Measurements from ENCODE around the gene SALL4.
A peak's percentile ranks its signal among the peaks of the same experiment; 100 is the strongest.

The SALL4 gene

DNA sequence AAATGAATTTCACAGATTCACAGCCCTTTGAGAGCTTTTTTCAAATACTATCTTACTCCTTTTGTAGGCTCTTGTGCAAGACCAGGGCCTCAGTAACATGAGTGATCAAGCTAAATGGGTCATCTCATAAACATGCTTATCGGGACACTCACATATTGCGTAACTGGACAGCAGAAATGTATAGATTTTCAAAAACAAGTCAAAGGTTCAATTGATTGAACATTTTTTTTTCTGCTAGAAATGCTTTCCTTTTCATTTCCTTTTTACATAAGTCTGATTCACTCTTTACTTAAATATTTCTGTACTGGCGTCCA, 8.7 kb upstream of the SALL4 start:
- H3K4me1 ChIP-seq (ENCODE audit: control insufficient read depth, insufficient read depth, low read depth, low read length), result no peaks in the 10 kb centered on the region
- H3K4ac ChIP-seq (ENCODE audit: low read depth in 1 of 2, low read length in 2 of 2), result no peak overlapping the region
- 69% methylated on average over 3 of the region's 3 CpGs for WGBS
- no peaks in the 10 kb centered on the region for H3K36me3 ChIP-seq (ENCODE audit: control insufficient read depth in 1 of 2, insufficient read depth in 2 of 2, low read depth in 1 of 2, low read length in 2 of 2)
- H3K27me3 ChIP-seq (ENCODE audit: control insufficient read depth in 1 of 2, insufficient read depth in 1 of 2, low read length in 2 of 2), result no peaks in the 10 kb centered on the region
- no peak overlapping the region for H3K9ac ChIP-seq (ENCODE audit: low read length)
- H3K9me3 ChIP-seq (ENCODE audit: control insufficient read depth, low read length), result no peaks in the 10 kb centered on the region
- H2BK5ac ChIP-seq (ENCODE audit: low read depth, low read length, poor library complexity, severe bottlenecking), result no peak overlapping the region
- H2BK120ac ChIP-seq (ENCODE audit: low read depth, low read length), result no peak overlapping the region
- no peak overlapping the region for H4K8ac ChIP-seq (ENCODE audit: low read length)
- H2BK15ac ChIP-seq (ENCODE audit: low read depth, poor library complexity, severe bottlenecking), result no peak overlapping the region
- no peak overlapping the region for H3K23ac ChIP-seq (ENCODE audit: low read length in 2 of 2)
- H2BK12ac ChIP-seq (ENCODE audit: low read length in 2 of 2), result no peak overlapping the region
- H3K14ac ChIP-seq (ENCODE audit: low read length in 2 of 2), result no peak overlapping the region
- H3K4me3 ChIP-seq (ENCODE audit: insufficient read depth in 1 of 2, low read depth in 1 of 2, low read length in 2 of 2), result no peak overlapping the region
- H4K91ac ChIP-seq (ENCODE audit: low read length), result no peak overlapping the region
- DNase-seq, result peak; percentile 70
- H3K4me2 ChIP-seq (ENCODE audit: low read length, poor library complexity, severe bottlenecking), result no peak overlapping the region
- no peak overlapping the region for H3K18ac ChIP-seq (ENCODE audit: low read depth in 1 of 2, low read length in 2 of 2)
- no peak overlapping the region for H2AK5ac ChIP-seq (ENCODE audit: low read length, severe bottlenecking)
- no peaks in the 10 kb centered on the region for H3K79me1 ChIP-seq (replicated peaks; ENCODE audit: low read length, poor library complexity, severe bottlenecking)
- H2AFZ ChIP-seq (ENCODE audit: low read depth, low read length), result no peak overlapping the region
- no peak overlapping the region for H3K27ac ChIP-seq (ENCODE audit: low read length, poor library complexity, severe bottlenecking)

GRCh38 chr20:51810155-51811041, 8.1 kb upstream of the SALL4 start:
- Histone ChIP-seq H3K9me3 (ENCODE audit: control insufficient read depth, low read length) (no peaks in the 10 kb centered on the region), H3K9ac (ENCODE audit: low read length) (no peak overlapping the region), H3K27ac (ENCODE audit: low read length, poor library complexity, severe bottlenecking) (no peak overlapping the region), H3K4me3 (ENCODE audit: insufficient read depth in 1 of 2, low read depth in 1 of 2, low read length in 2 of 2) (no peak overlapping the region), H2BK12ac (ENCODE audit: low read length in 2 of 2) (no peak overlapping the region), H3K36me3 (ENCODE audit: control insufficient read depth in 1 of 2, insufficient read depth in 2 of 2, low read depth in 1 of 2, low read length in 2 of 2) (no peaks in the 10 kb centered on the region), H2BK5ac (ENCODE audit: low read depth, low read length, poor library complexity, severe bottlenecking) (no peak overlapping the region), H2BK15ac (ENCODE audit: low read depth, poor library complexity, severe bottlenecking) (no peak overlapping the region), H4K91ac (ENCODE audit: low read length) (no peak overlapping the region), H2AFZ (ENCODE audit: low read depth, low read length) (no peak overlapping the region), H2BK120ac (ENCODE audit: low read depth, low read length) (no peak overlapping the region), H4K8ac (ENCODE audit: low read length) (no peak overlapping the region), H3K4ac (ENCODE audit: low read depth in 1 of 2, low read length in 2 of 2) (no peak overlapping the region), H3K79me1 (replicated peaks; ENCODE audit: low read length, poor library complexity, severe bottlenecking) (no peaks in the 10 kb centered on the region), H3K23ac (ENCODE audit: low read length in 2 of 2) (no peak overlapping the region), H3K27me3 (ENCODE audit: control insufficient read depth in 1 of 2, insufficient read depth in 1 of 2, low read length in 2 of 2) (no peaks in the 10 kb centered on the region), H3K4me2 (ENCODE audit: low read length, poor library complexity, severe bottlenecking) (no peak overlapping the region), H3K14ac (ENCODE audit: low read length in 2 of 2) (no peak overlapping the region), H3K4me1 (ENCODE audit: control insufficient read depth, insufficient read depth, low read depth, low read length) (no peaks in the 10 kb centered on the region), H3K18ac (ENCODE audit: low read depth in 1 of 2, low read length in 2 of 2) (no peak overlapping the region), H2AK5ac (ENCODE audit: low read length, severe bottlenecking) (no peak overlapping the region)
- DNase-seq, result no peak
- WGBS, result 90% methylated on average over 11 of the region's 13 CpGs

DNA sequence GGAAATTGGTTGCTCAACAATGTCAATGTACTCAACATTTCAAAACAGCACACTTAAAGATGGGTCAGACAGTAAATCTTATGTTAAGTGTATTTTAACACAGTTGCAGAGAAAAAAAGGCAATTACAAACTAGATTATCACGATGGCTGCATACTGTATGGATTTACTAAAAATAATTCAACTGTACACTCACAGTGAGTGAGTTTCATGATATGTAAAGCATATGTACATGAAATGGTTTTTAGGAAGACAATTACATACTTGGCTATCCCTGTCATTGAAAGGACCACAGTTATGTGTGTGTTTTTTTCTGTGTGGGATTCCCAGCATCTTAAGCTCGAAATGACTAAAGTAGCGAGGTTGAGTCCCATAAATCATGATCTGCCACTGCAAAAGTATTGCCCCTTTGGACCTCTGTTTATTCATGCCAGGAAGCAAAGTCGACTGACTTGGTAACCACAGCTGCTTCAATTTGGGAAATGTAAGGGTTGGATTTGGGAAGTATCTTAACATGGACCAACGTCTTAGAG, 5.5 kb upstream of the SALL4 start:
- Histone ChIP-seq H3K23ac (ENCODE audit: low read length in 2 of 2) (no peak overlapping the region), H4K8ac (ENCODE audit: low read length) (no peak overlapping the region), H2BK120ac (ENCODE audit: low read depth, low read length) (no peak overlapping the region), H3K4me1 (ENCODE audit: control insufficient read depth, insufficient read depth, low read depth, low read length) (no peaks in the 10 kb centered on the region), H3K14ac (ENCODE audit: low read length in 2 of 2) (no peak overlapping the region), H3K18ac (ENCODE audit: low read depth in 1 of 2, low read length in 2 of 2) (no peak overlapping the region), H2BK5ac (ENCODE audit: low read depth, low read length, poor library complexity, severe bottlenecking) (no peak overlapping the region), H3K4me3 (ENCODE audit: insufficient read depth in 1 of 2, low read depth in 1 of 2, low read length in 2 of 2) (no peak overlapping the region), H2AFZ (ENCODE audit: low read depth, low read length) (no peak overlapping the region), H3K9me3 (ENCODE audit: control insufficient read depth, low read length) (no peaks in the 10 kb centered on the region), H2AK5ac (ENCODE audit: low read length, severe bottlenecking) (no peak overlapping the region), H3K4ac (ENCODE audit: low read depth in 1 of 2, low read length in 2 of 2) (no peak overlapping the region), H3K4me2 (ENCODE audit: low read length, poor library complexity, severe bottlenecking) (no peak overlapping the region), H3K27ac (ENCODE audit: low read length, poor library complexity, severe bottlenecking) (no peak overlapping the region), H2BK15ac (ENCODE audit: low read depth, poor library complexity, severe bottlenecking) (no peak overlapping the region), H2BK12ac (ENCODE audit: low read length in 2 of 2) (no peak overlapping the region), H3K9ac (ENCODE audit: low read length) (no peak overlapping the region), H3K36me3 (ENCODE audit: control insufficient read depth in 1 of 2, insufficient read depth in 2 of 2, low read depth in 1 of 2, low read length in 2 of 2) (no peaks in the 10 kb centered on the region), H3K27me3 (ENCODE audit: control insufficient read depth in 1 of 2, insufficient read depth in 1 of 2, low read length in 2 of 2) (no peaks in the 10 kb centered on the region), H4K91ac (ENCODE audit: low read length) (no peak overlapping the region), H3K79me1 (replicated peaks; ENCODE audit: low read length, poor library complexity, severe bottlenecking) (no peaks in the 10 kb centered on the region)
- WGBS, result 8% methylated on average over 3 of the region's 5 CpGs
- DNase-seq, result peak; percentile 87

- Histone ChIP-seq H3K4me2 (ENCODE audit: low read length, poor library complexity, severe bottlenecking) (no peak overlapping the region), H3K23ac (ENCODE audit: low read length in 2 of 2) (no peak overlapping the region), H3K4me1 (ENCODE audit: control insufficient read depth, insufficient read depth, low read depth, low read length) (peaks cover 22% of the 10 kb centered on the region), H3K14ac (ENCODE audit: low read length in 2 of 2) (no peak overlapping the region), H3K4ac (ENCODE audit: low read depth in 1 of 2, low read length in 2 of 2) (no peak overlapping the region), H3K9ac (ENCODE audit: low read length) (no peak overlapping the region), H3K18ac (ENCODE audit: low read depth in 1 of 2, low read length in 2 of 2) (no peak overlapping the region), H3K4me3 (ENCODE audit: insufficient read depth in 1 of 2, low read depth in 1 of 2, low read length in 2 of 2) (no peak overlapping the region), H2AK5ac (ENCODE audit: low read length, severe bottlenecking) (no peak overlapping the region), H4K91ac (ENCODE audit: low read length) (no peak overlapping the region), H3K9me3 (ENCODE audit: control insufficient read depth, low read length) (no peaks in the 10 kb centered on the region), H3K27ac (ENCODE audit: low read length, poor library complexity, severe bottlenecking) (no peak overlapping the region), H2BK120ac (ENCODE audit: low read depth, low read length) (no peak overlapping the region), H3K36me3 (ENCODE audit: control insufficient read depth in 1 of 2, insufficient read depth in 2 of 2, low read depth in 1 of 2, low read length in 2 of 2) (no peaks in the 10 kb centered on the region), H2BK15ac (ENCODE audit: low read depth, poor library complexity, severe bottlenecking) (no peak overlapping the region), H4K8ac (ENCODE audit: low read length) (no peak overlapping the region), H3K27me3 (ENCODE audit: control insufficient read depth in 1 of 2, insufficient read depth in 1 of 2, low read length in 2 of 2) (peaks cover 20 to 28% of the 10 kb centered on the region in 2 experiments), H2AFZ (ENCODE audit: low read depth, low read length) (no peak overlapping the region), H2BK12ac (ENCODE audit: low read length in 2 of 2) (no peak overlapping the region), H2BK5ac (ENCODE audit: low read depth, low read length, poor library complexity, severe bottlenecking) (no peak overlapping the region), H3K79me1 (replicated peaks; ENCODE audit: low read length, poor library complexity, severe bottlenecking) (no peaks in the 10 kb centered on the region)
- DNase-seq, result no peak
- WGBS, result 89% methylated on average over 7 of the region's 7 CpGs
Observed at GRCh38 chr20:51804754-51805153, 2.4 kb upstream of the SALL4 start.

Data from mesenchymal stem cell (in vitro differentiated cells and primary cell).